NB4 (cell line): ENCODE data around the gene TBC1D4.
"Not testable (repeated sequence)": the region's sequence is repeated elsewhere in the genome, so short reads cannot be mapped to it uniquely, and the experiment has no call there.

Source experiments
- DNase-seq: peaks from one replicate; pipeline ENCODE4 v3.0.0; 2010; ENCODE audit warnings: low read depth
- H3K4me3 ChIP-seq: one replicate; pipeline ENCODE4 v1.5.1; 2011; ENCODE audit warnings: mild to moderate bottlenecking, low read depth, low read length, moderate library complexity
- CTCF ChIP-seq: IDR thresholded peaks from one replicate; pipeline ENCODE4 v1.5.1; 2012; ENCODE audit warnings: low read depth, low read length
- MAX ChIP-seq: IDR thresholded peaks from 2 replicates; pipeline ENCODE4 v1.6.1; 2011; ENCODE audit warnings: low read depth, low read length
- MYC ChIP-seq: IDR thresholded peaks from 2 replicates; pipeline ENCODE4 v1.6.1; 2011; ENCODE audit warnings: low read depth, low read length
- POLR2A ChIP-seq: IDR thresholded peaks from 2 replicates; pipeline ENCODE4 v1.6.1; 2011; ENCODE audit warnings: mild to moderate bottlenecking; ENCODE audit not compliant: insufficient read length; ENCODE audit errors: extremely low read depth

The TBC1D4 gene

GRCh38 chr13:75442736-75443234, 39.2 kb downstream of the TBC1D4 start:
- no peak for TF ChIP-seq MYC
- TF ChIP-seq MAX: no peak
- no peak for TF ChIP-seq POLR2A
- TF ChIP-seq CTCF: no peak
- no peak overlapping the region for H3K4me3 ChIP-seq
- no peak for DNase-seq

DNA sequence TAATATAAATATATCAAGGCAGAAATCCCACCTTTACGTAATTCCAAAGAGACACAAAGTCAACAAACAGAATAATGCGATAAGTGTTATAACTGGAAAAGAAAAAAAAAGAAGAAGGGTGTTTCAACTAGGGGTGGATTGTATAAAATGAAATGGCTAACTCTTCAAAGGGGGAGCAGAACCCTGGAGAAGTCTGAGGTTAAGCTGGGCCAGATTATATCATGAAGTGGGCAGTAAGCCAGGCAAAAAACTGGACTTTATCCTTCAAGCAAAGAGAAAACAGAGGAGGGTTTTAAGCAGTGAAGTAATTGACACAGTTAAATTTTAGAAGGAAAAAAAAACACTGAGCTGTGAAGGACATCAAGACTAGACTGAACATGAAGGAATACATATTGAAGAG, 41.9 kb downstream of the TBC1D4 start:
- TF ChIP-seq POLR2A: no peak
- TF ChIP-seq MYC: no peak
- TF ChIP-seq MAX: no peak
- no peak for TF ChIP-seq CTCF
- no peak for DNase-seq
- no peak overlapping the region for H3K4me3 ChIP-seq

- TF ChIP-seq CTCF: no peak
- TF ChIP-seq POLR2A: no peak
- TF ChIP-seq MAX: no peak
- TF ChIP-seq MYC: no peak
- DNase-seq: no peak
- no peak overlapping the region for H3K4me3 ChIP-seq
These were observed 44.2 kb downstream of the TBC1D4 start for GRCh38 chr13:75437582-75438318.

DNA sequence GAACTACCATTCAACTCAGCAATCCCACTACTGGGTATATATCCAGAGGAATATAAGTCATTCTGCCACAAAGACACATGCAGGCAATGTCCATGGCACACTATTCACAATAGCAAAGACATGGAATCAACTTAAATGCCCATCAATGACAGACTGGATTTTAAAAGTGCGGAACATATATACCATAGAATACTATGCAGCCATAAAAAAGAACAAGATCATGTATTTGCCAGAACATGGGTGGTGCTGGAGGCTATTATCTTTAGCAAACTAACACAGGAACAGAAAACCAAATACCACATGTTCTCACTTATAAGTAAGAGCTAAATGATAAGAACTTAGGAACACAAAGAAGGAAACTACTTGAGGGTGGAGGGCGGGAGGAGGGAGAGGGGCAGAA, 47.8 kb downstream of the TBC1D4 start:
- H3K4me3 ChIP-seq, DNase-seq: not testable (repeated sequence)

GRCh38 chr13:75432811-75433244, 49.1 kb downstream of the TBC1D4 start:
- TF ChIP-seq MYC (no peak), MAX (no peak), POLR2A (no peak), CTCF (no peak)
- no peak overlapping the region for H3K4me3 ChIP-seq
- DNase-seq: no peak

GRCh38 chr13:75432045-75432444, 49.9 kb downstream of the TBC1D4 start:
- DNase-seq: no peak
- TF ChIP-seq CTCF (no peak), POLR2A (no peak), MYC (no peak), MAX (no peak)
- H3K4me3 ChIP-seq: no peak overlapping the region
